NCI-H2196 (cell line): Measurements from ENCODE around the gene PKNOX1.
"Not testable (repeated sequence)": the region's sequence is repeated elsewhere in the genome, so short reads cannot be mapped to it uniquely, and the experiment has no call there.

ENCODE experiments used
- DNase-seq: peaks from one replicate; lab custom pipeline; 2025; ENCODE audit not compliant: unreplicated experiment; lab: John Stamatoyannopoulos, UW

The PKNOX1 gene, protein sequence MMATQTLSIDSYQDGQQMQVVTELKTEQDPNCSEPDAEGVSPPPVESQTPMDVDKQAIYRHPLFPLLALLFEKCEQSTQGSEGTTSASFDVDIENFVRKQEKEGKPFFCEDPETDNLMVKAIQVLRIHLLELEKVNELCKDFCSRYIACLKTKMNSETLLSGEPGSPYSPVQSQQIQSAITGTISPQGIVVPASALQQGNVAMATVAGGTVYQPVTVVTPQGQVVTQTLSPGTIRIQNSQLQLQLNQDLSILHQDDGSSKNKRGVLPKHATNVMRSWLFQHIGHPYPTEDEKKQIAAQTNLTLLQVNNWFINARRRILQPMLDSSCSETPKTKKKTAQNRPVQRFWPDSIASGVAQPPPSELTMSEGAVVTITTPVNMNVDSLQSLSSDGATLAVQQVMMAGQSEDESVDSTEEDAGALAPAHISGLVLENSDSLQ

DNA sequence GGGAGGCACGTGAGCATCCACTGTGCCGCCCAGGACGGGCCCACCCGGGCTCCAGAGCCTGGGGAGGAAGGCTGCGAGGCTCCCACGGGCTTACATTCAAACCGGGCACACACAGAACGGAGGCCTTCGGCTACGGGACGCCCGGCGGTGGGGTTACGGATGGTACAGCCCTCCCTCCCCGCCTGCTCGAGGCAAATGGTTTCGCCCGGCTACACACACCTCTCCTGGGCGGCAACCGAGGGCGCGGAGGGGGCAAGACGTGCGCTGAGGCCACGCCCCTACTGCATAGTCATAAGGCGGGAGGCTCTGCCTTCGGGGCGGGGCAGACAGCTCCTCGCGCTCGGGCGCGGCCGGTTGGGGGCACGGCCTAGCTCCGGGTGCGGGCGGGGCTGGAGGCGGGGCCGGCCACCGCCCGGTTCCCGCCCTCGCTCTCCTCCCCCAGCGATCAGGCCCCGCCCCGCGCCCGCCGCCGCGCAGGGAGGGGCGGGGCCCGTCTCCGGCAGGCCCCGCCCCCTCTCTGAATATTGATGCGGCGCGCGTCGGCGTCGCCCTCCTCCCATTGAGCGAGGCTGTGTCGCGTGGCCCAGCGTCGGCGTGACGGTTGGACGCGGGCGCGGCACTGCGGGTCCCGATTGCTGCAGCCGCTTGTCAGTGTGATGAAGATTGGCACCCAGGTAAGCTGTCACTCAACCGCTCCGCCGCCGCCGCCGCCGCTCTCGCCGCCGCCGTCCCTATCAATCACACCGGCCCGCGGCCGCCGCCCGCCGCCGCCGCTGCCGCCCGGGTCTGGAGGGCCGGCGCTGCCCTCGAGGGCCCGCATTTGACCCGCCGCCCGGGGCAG is at the start of gene PKNOX1:
Gene PKNOX1, plus strand, starts transcription at position 572 of the 841 bp plus-strand sequence. CDS start 29,820 bp downstream, outside the sequence.
- DNase-seq: peak; percentile 100

- DNase-seq: no peak
These were observed 49.0 kb upstream of the PKNOX1 start, which contains the start of gene ERVH48-1 for GRCh38 chr21:42925114-42925926. ERVH48-1 (minus strand) TSS chr21:42925630; CDS start chr21:42919006, 6,624 bp downstream.

DNA sequence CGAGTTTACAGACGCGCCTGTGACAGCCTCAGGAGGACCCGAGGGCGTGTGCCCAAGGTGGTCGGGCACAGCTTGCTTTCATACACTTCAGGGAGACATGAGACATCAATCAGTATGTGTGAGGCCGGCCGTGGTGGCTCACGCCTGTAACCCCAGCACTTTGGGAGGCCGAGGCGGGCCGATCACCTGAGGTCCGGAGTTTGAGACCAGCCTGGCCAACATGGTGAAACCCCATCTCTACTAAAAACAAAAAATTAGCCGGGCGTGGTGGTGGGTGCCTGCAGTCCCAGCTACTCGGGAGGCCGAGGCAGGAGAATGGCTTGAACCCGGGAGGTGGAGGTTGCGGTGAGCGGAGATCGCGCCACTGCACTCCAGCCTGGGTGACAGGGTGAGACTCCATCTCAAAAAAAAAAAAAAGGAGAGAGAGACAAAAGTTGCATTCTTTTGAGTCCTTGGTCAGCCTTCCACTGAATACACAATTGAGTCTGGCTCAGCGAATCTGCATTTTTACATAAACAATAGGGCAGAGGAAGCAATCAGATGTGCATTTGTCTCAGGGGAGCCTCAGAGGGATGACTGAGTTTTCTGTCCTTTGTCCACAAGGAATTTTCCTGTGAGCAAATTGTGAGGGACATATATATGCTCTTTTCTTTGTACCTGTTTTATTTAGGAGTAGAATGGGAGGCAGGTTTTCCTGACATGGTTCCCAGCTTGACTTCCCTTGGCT is 46.7 kb upstream of the PKNOX1 start:
- not testable (repeated sequence) for DNase-seq

DNA sequence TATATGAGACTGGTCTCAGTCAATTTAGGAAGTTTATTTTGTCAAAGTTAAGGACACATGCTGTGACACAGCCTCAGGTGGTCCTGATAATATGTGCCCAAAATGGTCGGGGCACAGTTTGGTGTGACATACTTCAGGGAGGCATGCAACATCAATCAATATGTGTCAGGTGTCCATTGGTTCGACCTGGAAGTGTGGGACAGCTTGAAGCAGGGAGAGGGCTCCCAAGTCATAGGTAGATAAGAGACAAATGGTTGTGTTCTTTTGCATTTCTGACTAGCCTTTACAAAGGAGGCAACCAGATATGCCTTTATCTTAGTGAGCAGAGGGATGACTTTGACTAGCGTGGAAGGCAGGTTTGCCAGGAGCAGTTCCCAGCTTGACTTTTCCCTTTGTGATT is 44.4 kb upstream of the PKNOX1 start:
- no peak for DNase-seq

DNA sequence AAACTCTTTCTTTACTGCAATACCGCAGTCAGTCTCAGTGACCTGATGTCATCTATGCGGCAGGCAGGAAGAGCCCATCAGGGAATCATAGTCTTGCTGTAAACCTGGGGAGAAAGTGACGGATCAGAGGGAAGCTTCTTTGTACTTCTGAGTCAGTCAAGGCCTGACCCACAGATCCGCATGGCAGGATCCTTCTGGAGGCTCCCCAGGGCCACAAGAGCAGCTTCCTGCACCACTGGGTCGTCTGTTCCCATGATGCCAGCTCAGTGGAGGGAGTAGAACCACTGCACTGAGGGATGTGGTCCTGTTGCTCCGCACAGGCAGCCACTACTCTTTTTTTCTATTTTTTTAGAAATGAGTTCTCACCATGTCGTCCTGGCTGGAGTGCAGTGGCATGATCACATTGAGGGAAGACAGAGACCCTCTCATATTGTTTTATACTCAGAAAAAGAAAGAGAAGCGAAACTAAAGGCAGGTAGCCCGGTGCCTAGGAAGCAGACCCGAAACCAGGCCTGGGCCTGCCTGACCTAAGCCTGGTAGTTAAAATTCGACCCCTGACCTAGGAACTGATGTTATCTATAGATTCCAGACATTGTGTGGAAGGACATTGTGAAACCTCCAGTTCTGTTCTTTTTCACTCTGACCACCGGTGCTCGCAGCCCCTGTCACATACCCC is 42.7 kb upstream of the PKNOX1 start:
- no peak for DNase-seq

- not testable (repeated sequence) for DNase-seq
These were observed 41.8 kb upstream of the PKNOX1 start for GRCh38 chr21:42932378-42933136.

- DNase-seq: not testable (repeated sequence)
These were observed 41.0 kb upstream of the PKNOX1 start for GRCh38 chr21:42933137-42933970.

DNA sequence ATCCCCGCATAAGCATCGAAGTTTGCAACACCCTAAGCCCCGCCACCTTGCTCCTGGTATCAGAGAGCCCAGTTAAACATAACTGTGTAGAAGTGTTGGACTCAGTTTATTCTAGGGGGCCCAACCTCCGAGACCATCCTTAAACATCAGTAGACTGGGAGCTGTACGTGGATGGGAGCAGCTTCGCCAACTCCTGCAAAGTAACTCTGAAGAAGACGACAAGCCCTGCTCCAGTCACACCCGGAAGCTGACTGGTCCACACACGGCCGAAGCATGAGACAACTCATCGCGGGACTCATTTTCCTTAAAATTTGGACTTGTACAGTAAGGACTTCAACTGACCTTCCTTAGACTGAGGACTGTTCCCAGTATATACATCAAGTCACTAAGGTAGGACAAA is 40.4 kb upstream of the PKNOX1 start:
- DNase-seq: not testable (repeated sequence)

GRCh38 chr21:42936360-42936759 is 38.0 kb upstream of the PKNOX1 start:
- not testable (repeated sequence) for DNase-seq

DNA sequence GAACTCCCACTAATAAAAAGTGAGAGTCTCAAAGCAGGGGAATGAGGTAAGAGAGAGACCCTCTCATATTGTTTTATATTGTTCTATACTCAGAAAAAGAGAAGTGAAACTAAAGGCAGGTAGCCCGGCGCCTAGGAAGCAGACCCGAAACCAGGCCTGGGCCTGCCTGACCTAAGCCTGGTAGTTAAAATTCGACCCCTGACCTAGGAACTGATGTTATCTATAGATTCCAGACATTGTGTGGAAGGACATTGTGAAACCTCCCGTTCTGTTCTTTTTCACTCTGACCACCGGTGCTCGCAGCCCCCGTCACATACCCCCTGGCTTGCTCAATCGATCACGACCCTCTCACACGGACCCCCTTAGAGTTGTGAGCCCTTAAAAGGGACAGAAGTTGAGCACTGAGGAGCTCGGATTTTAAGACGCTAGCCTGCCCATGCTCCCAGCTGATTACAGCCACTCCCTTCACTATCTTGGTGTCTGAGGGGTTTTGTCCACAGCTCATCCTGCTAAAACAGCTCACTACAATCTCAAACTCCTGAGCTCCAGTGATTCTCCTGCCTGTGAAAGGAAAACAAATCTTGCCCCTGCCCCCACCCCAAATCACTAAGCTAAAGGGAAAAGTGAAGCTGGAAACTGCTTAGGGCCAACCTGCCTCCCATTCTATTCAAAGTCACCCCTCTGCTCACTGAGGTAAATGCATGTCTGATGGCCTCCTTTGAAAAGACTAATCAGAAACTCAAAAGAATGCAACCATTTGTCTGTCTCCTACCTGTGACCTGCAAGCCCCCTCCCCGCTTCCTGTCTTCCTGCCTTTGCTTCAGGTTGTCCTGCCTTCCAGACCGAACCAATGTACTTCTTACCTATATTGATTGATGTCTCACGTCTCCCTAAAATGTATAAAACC is 37.1 kb upstream of the PKNOX1 start:
- DNase-seq: not testable (repeated sequence)

DNA sequence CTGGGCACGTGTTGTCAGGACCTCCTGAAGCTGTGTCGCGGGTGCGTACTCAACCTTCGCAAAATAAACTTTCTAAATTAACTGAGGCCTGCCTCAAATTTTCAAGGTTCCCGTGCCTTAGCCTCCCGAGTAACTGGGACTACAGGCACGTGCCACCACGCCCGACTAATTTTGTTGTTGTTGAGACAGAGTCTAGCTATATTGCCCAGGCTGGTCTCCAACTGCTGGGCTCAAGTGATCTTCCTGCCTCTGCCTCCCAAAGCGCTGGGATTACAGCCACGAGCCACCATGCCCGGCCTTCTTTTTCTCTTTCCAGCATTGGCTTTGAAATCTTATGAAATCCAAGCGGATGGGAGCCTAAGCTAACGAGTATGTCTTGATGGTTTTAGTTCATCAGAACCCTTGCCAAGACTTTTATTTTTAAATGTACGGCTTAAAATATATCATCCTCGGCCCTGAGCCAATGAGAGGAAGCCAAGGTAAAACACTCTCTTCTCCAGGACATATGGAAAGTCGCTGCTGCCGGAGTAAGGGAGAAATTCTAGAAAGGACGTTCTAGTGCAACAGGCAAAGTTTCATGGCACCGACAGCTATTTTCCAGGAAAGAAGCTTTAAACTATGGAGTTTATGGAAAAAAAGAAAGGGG is 36.3 kb upstream of the PKNOX1 start:
- DNase-seq: no peak

- not testable (repeated sequence) for DNase-seq
These were observed 35.8 kb upstream of the PKNOX1 start for GRCh38 chr21:42938606-42938995.

GRCh38 chr21:42939582-42940413 is 34.6 kb upstream of the PKNOX1 start:
- peak; percentile 54 for DNase-seq

DNA sequence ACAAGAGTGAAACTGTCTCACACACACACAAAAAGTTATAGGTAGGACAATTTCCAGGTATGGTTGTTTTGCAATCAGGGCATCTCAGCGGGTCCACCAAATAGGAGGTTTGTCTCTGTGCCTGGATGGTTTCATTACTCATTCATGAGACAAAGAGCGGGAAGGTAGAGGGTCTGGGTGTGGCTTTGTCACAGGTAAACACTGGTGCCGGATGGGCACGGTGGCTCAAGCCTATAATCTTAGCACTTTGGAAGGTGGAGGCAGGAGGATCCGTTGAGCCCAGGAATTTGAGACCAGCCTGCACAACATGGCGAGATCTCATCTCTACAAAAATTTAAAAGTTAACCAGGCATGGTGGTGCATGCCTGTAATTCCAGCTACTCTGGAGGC is 32.7 kb upstream of the PKNOX1 start:
- DNase-seq: no peak

DNA sequence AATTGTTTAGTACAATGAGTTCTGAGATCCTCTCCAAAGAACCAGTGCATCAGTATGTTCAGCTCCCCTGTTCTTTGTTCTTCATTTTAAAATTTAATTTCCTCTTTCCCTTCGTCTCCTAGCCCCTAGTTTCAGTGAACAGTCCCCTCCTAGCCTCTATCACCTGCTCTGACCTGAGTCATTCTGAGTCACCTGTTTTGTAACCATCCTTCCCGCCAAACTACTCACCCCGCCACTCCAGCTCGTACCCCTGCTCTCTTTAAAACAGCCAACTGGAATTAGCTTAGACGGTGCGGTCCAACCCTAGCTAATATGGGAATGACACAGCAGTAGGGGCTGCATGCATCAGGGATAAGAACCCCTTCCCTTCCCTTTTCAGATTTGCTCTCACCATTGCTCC is 32.1 kb upstream of the PKNOX1 start:
- no peak for DNase-seq
